Measurements from ENCODE around the gene ELL2. TPM values are rescaled to one million over a fixed set of nuclear protein-coding genes. Genes with fewer than 3 reads are reported as not detected.

The ELL2 gene
- total and polyA plus RNA-seq, 12 donors = 10.5 to 68.2 (median 27.2) TPM

DNA sequence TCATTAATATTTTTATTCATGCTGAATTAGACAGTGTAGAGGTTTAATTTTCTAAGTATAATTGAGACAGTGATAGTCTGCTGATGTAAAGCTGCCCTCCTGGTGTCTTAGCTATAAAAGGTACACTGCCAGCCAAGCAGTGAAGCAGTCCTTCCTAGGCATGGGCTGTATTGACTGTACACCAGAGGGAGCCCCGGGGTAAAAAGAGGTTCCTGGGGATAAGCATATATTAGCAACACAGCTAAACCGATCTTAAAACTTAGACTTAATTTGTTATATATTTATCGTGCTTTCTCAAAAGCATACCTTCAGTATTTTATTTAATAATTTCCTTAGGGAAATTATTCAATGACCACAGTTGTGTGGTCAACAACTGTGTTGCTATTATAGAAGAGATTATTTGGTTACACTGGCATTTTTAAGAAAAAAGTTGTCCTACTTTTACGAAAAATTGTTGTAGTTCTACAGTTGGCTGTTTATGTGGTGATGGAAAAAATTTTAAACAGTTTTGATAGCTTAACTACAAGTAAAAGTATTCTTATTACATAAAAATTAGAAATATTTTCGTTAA is 68.8 kb downstream of the ELL2 start:
- Histone ChIP-seq H3K36me3 (peaks cover 0 to 100% (median 22%) of the 10 kb centered on the region in 9 donors), H3K27me3 (no peaks in the 10 kb centered on the region), H3K9me3 (no peaks in the 10 kb centered on the region), H3K27ac (no peak overlapping the region), H3K4me3 (no peak overlapping the region), H3K4me1 (peaks cover 0 to 22% (median 3%) of the 10 kb centered on the region in 9 donors)
- no peak for DNase-seq
- peak in 2 of 8 donors; percentile 43 to 52 for ATAC-seq
- intact Hi-C loops (cut with DNase I) = no loop called here
- WGBS, 2 donors = 97 to 98% methylated on average over 5 of the region's 5 CpGs
- TF ChIP-seq, protein P1, sequence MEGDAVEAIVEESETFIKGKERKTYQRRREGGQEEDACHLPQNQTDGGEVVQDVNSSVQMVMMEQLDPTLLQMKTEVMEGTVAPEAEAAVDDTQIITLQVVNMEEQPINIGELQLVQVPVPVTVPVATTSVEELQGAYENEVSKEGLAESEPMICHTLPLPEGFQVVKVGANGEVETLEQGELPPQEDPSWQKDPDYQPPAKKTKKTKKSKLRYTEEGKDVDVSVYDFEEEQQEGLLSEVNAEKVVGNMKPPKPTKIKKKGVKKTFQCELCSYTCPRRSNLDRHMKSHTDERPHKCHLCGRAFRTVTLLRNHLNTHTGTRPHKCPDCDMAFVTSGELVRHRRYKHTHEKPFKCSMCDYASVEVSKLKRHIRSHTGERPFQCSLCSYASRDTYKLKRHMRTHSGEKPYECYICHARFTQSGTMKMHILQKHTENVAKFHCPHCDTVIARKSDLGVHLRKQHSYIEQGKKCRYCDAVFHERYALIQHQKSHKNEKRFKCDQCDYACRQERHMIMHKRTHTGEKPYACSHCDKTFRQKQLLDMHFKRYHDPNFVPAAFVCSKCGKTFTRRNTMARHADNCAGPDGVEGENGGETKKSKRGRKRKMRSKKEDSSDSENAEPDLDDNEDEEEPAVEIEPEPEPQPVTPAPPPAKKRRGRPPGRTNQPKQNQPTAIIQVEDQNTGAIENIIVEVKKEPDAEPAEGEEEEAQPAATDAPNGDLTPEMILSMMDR (IDR thresholded peaks at IDR 0.05) = peak in 7 of 9 donors; percentile 29 to 51 (median 42)

DNA sequence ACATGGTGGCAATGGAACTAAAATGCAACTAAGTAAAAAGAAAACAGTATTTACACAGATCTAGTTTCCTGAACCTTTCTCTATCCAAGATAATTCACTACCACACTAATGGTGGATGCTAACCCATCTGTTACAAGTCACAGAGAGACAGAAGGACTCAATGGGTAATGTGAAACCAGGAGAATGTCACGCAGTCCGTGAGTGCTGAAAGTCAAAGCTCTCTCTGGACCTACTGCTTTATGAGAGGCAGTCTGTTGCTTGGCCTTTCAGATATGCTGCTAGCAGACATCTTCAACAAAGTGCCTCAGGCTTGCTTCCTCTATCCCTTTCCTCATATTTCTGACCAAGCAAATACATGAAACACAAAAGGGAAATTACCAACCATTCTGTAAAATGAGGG is 70.2 kb downstream of the ELL2 start:
- TF ChIP-seq, protein P1 (IDR thresholded peaks at IDR 0.05) = no peak
- Histone ChIP-seq H3K4me3 (no peak overlapping the region), H3K9me3 (no peaks in the 10 kb centered on the region), H3K27ac (no peak overlapping the region), H3K27me3 (no peaks in the 10 kb centered on the region), H3K36me3 (peaks cover 0 to 100% (median 22%) of the 10 kb centered on the region in 9 donors), H3K4me1 (peaks cover 0 to 20% (median 3%) of the 10 kb centered on the region in 9 donors)
- DNase-seq = no peak
- WGBS, 2 donors = 90 to 93% methylated on average over 2 of the region's 2 CpGs
- no peak for ATAC-seq
- intact Hi-C loops (cut with DNase I) = no loop called here

DNA sequence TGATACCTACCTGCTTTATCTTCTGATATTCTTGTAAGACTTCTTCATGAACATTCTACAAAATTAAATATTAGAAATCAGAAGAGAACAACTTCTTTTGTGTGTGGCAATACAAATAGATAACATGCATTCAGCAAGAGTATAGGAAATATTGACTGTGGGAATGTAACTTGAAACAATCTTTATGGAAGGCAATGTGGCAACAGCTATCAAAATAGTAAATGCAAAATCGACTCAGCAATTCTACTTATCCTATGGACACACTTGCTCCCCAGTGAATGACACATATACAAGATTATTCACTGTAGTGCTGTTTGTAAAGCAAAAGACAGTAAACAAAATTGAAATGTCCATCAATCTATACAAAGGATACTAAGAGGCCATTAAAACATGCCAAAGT is 72.6 kb downstream of the ELL2 start:
- H3K4me1 ChIP-seq = peaks cover 0 to 13% (median 0%) of the 10 kb centered on the region in 9 donors
- DNase-seq (no peak), ATAC-seq (no peak)
- intact Hi-C loops (cut with DNase I) = no loop called here
- WGBS, 2 donors = 76 to 84% methylated on average over 1 of the region's 1 CpG
- no peak overlapping the region for H3K4me3 ChIP-seq
- no peaks in the 10 kb centered on the region for H3K27me3 ChIP-seq
- peaks cover 0 to 82% (median 22%) of the 10 kb centered on the region in 9 donors for H3K36me3 ChIP-seq
- no peaks in the 10 kb centered on the region for H3K9me3 ChIP-seq
- H3K27ac ChIP-seq = no peak overlapping the region
- TF ChIP-seq, protein P1 (IDR thresholded peaks at IDR 0.05) = no peak

DNA sequence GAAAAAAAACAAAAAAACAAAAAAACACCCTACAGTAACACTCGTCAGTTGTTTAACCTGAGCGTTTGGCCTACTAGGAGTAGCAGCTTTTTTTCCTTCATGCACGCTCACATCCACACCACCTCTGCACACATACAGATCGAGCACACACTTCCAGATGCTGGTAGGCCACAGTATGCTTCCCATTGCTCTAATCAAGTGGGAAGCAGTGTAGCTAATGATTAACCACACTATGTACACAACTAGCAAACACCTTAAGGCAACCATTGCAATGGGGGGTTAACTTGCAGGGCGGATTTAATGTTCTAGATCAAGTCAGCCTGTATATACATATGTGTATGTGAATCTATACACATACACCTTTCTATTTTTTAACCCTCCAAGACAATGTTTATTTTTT is 73.7 kb downstream of the ELL2 start:
- peaks cover 0 to 18% (median 0%) of the 10 kb centered on the region in 9 donors for H3K4me1 ChIP-seq
- peaks cover 0 to 71% (median 22%) of the 10 kb centered on the region in 9 donors for H3K36me3 ChIP-seq
- H3K4me3 ChIP-seq = no peak overlapping the region
- no peak for ATAC-seq
- WGBS, 2 donors = 95 to 96% methylated on average over 5 of the region's 5 CpGs
- intact Hi-C loops (cut with DNase I) = no loop called here
- H3K27me3 ChIP-seq = no peaks in the 10 kb centered on the region
- no peak for DNase-seq
- TF ChIP-seq, protein P1 (IDR thresholded peaks at IDR 0.05) = no peak
- no peaks in the 10 kb centered on the region for H3K9me3 ChIP-seq
- no peak overlapping the region for H3K27ac ChIP-seq

Data from heart right ventricle (tissue), 16 donors.